PC-3 (cell line): ENCODE measurements around the gene PTGFR.

Source experiments
- EZH2 ChIP-seq: fragments of 300-600 bp; sonication (generic); IDR thresholded peaks from one replicate; pipeline ENCODE4 v1.6.1; 2017; ENCODE audit warnings: antibody characterized with exemption, mild to moderate bottlenecking, low read length; ENCODE audit not compliant: unreplicated experiment
- TF ChIP-seq, protein P1 (sequence below): fragments of 300-600 bp; sonication (generic); conservative IDR thresholded peaks from 2 replicates; pipeline ENCODE4 v1.5.1; 2017; ENCODE audit warnings: antibody characterized with exemption, low read depth, mild to moderate bottlenecking, low read length

DNA sequence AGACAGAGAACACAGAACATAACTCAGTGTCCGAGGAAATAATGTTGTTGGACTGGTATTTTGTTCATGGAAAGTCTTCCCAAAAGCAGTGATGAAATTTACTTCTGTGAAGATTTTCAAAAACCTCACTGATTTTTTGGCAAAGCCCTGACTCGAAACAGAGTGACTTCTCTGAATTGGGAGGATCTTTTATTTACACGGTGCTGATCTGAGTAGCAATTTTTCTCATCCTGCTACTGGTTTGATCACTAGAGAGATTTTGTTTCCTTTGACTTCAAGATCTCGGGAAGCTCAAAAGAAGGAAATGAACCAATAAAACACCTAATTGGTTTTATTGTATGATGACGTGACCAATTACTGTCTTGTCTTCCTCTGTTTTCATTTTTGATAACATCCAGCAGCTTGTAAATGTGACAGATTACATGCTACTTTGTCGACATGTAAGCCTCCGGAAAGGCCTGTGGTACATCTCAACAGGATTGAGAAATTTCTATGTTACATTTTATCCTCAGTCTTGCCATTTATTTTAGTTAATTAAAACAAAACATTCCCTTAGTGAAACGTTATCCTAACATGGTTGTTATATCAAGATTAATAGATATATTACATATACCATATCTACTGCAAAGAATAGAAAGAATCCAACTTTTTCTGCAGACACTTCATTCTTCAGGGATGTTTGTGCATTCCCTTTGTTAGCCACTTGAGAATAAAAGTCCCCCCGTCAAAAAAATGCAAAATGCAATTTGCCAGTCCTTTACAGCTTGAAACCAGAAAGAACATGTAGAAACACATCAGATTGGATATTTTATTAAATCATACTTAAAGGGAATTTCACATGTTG is 86.7 kb downstream of the PTGFR start:
- TF ChIP-seq, protein P1, sequence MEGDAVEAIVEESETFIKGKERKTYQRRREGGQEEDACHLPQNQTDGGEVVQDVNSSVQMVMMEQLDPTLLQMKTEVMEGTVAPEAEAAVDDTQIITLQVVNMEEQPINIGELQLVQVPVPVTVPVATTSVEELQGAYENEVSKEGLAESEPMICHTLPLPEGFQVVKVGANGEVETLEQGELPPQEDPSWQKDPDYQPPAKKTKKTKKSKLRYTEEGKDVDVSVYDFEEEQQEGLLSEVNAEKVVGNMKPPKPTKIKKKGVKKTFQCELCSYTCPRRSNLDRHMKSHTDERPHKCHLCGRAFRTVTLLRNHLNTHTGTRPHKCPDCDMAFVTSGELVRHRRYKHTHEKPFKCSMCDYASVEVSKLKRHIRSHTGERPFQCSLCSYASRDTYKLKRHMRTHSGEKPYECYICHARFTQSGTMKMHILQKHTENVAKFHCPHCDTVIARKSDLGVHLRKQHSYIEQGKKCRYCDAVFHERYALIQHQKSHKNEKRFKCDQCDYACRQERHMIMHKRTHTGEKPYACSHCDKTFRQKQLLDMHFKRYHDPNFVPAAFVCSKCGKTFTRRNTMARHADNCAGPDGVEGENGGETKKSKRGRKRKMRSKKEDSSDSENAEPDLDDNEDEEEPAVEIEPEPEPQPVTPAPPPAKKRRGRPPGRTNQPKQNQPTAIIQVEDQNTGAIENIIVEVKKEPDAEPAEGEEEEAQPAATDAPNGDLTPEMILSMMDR = no peak
- no peak for TF ChIP-seq EZH2
